Measurements from ENCODE around the gene ZNF362.

ZNF362 gene

DNA sequence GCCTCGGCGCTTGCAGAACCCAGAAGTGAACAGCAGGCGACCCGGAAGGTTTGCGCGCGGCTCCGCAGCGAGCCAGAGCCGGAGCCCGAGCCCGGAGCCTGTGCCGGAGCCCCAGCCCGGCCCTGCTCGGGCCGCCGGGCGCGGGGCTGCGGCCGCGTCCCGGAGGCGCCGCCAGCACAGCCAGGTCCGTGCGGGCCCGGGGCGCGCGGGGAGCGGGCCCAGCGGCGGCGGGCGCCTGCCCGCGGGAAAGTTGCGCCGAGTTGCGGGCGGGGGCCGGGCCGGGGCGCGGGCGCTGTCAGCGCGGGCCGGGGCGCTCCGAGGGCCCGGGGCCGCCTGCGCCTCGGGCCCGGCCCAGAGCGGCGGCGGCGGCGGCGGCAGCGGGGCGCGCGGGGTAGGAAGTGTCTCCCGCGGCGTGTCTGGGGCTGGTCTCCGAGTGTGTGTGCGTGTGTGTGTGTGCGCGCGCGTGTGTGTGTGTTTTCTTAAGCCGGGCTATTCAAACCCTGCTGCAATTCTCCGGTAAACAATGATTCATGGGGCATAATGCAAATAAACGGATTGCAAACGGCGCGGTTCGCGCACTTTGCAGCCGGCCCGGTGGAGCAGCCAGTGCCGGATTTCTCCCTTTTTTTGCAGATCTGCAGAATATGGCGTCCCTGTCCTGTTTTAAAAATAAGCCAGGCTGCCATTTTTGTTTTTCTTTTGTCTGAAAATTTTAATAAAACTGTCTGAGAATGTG lies at the start of gene ZNF362:
Gene ZNF362, plus strand, starts transcription at position 22 of the 736 bp plus-strand sequence. CDS start 14,083 bp downstream, outside the sequence.
- TF ChIP-seq, protein P1, sequence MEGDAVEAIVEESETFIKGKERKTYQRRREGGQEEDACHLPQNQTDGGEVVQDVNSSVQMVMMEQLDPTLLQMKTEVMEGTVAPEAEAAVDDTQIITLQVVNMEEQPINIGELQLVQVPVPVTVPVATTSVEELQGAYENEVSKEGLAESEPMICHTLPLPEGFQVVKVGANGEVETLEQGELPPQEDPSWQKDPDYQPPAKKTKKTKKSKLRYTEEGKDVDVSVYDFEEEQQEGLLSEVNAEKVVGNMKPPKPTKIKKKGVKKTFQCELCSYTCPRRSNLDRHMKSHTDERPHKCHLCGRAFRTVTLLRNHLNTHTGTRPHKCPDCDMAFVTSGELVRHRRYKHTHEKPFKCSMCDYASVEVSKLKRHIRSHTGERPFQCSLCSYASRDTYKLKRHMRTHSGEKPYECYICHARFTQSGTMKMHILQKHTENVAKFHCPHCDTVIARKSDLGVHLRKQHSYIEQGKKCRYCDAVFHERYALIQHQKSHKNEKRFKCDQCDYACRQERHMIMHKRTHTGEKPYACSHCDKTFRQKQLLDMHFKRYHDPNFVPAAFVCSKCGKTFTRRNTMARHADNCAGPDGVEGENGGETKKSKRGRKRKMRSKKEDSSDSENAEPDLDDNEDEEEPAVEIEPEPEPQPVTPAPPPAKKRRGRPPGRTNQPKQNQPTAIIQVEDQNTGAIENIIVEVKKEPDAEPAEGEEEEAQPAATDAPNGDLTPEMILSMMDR (IDR thresholded peaks at IDR 0.05; ENCODE audit: low read depth, low read length) = peak; percentile 12
- peak within 1 kb of the TSS; percentile 82 for H3K4me3 ChIP-seq (ENCODE audit: low read depth, low read length)
- in situ Hi-C loops (cut with HindIII; ENCODE audit: low sequenced_read_pairs) = no loop called here
- DNase-seq (ENCODE audit: low read depth, low spot score) = peak; percentile 86

DNA sequence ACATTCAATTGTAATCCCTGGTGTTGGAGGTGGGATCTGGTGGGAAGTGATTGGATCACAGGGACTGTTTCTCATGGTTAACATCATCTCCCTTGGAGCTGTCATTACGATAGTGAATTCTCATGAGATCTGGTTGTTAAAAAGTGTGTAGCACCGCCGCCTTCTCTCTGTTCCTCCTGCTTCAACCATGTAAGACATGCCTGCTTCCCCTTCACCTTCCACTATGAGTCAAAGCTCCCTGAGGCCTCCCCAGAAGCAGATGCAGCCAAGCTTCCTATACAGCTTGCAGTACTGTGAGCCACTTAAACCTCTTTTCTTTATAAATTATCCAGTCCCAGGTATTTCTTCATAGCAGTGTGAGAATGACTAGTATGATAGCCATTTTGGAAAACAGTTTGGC lies 44.3 kb upstream of the ZNF362 start:
- TF ChIP-seq, protein P1 (IDR thresholded peaks at IDR 0.05; ENCODE audit: low read depth, low read length) = no peak
- no peak for DNase-seq (ENCODE audit: low read depth, low spot score)
- in situ Hi-C loops (cut with HindIII; ENCODE audit: low sequenced_read_pairs) = no loop called here
- H3K4me3 ChIP-seq (ENCODE audit: low read depth, low read length) = no peak overlapping the region

DNA sequence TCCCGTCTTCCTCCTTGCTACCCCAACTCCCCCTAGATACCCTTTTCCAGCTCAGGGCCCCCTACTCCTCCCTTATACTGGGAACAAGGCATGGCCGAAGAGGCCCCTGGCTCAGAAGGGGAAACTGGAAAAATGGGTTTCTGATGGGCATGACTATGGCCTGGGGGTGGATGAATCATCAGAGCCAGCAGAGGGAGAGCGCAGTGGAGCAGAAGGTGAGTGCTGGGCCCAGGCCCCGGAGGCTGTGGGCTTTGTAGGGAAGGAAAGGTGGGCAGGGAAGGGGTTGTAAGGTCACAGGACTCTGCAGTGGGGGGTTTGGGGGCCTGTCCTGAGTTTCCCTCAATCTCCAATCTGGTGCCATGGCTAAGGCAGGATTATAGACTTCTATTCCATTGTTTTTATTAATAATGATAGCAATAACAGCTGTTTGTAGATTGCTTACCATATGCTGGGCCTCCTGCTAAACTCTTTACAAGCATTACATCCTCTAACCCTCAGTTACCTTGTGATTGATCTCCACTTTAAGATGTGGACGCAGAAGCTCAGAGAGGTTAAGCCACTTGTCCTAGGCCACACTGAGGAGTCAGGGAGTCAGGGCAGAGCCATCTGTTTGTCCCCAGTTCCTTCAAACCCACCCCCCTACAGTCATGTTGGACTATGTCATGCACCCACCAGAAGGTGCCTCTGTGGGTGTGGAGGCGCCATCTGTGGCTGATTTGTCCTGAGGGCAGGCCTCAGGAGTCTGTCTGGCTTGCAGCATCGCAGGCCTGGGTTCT lies 36.2 kb upstream of the ZNF362 start:
- no peak overlapping the region for H3K4me3 ChIP-seq (ENCODE audit: low read depth, low read length)
- peak; percentile 10 for DNase-seq (ENCODE audit: low read depth, low spot score)
- in situ Hi-C loops (cut with HindIII; ENCODE audit: low sequenced_read_pairs) = no loop called here
- TF ChIP-seq, protein P1 (IDR thresholded peaks at IDR 0.05; ENCODE audit: low read depth, low read length) = no peak

GRCh38 chr1:33220676-33221384 lies 35.5 kb upstream of the ZNF362 start:
- TF ChIP-seq, protein P1 (IDR thresholded peaks at IDR 0.05; ENCODE audit: low read depth, low read length) = no peak
- no peak overlapping the region for H3K4me3 ChIP-seq (ENCODE audit: low read depth, low read length)
- in situ Hi-C loops (cut with HindIII; ENCODE audit: low sequenced_read_pairs) = no loop called here
- DNase-seq (ENCODE audit: low read depth, low spot score) = no peak

- H3K4me3 ChIP-seq (ENCODE audit: low read depth, low read length) = no peak overlapping the region
Measured at GRCh38 chr1:33221385-33221758, 34.9 kb upstream of the ZNF362 start.

GRCh38 chr1:33222381-33222780 lies 33.9 kb upstream of the ZNF362 start:
- no peak overlapping the region for H3K4me3 ChIP-seq (ENCODE audit: low read depth, low read length)
- TF ChIP-seq, protein P1 (IDR thresholded peaks at IDR 0.05; ENCODE audit: low read depth, low read length) = no peak
- DNase-seq (ENCODE audit: low read depth, low spot score) = no peak
- in situ Hi-C loops (cut with HindIII; ENCODE audit: low sequenced_read_pairs) = no loop called here

More at GRCh38 chr1:33221385-33221758, 34.9 kb upstream of the ZNF362 start:
- in situ Hi-C loops (cut with HindIII; ENCODE audit: low sequenced_read_pairs) = no loop called here
- TF ChIP-seq, protein P1 (IDR thresholded peaks at IDR 0.05; ENCODE audit: low read depth, low read length) = no peak
- DNase-seq (ENCODE audit: low read depth, low spot score) = no peak
